NCI-H1417 (cell line): ENCODE data around the gene NTRK2.
"Not testable (repeated sequence)": the region's sequence is repeated elsewhere in the genome, so short reads cannot be mapped to it uniquely, and the experiment has no call there.

Experiments
- DNase-seq, 3 experiments: peaks; one replicate each; lab custom pipeline; 2025; lab: John Stamatoyannopoulos, UW

NTRK2 gene

GRCh38 chr9:84893419-84894128 lies 224.0 kb downstream of the NTRK2 start:
- no peak for DNase-seq

- peak in 2 of 3 experiments; percentile 28 to 56 for DNase-seq
Measured at GRCh38 chr9:84894859-84895258, 225.3 kb downstream of the NTRK2 start.

- DNase-seq = peak in 1 of 3 experiments; percentile 47
Measured at GRCh38 chr9:84897362-84898094, 228.0 kb downstream of the NTRK2 start.

DNA sequence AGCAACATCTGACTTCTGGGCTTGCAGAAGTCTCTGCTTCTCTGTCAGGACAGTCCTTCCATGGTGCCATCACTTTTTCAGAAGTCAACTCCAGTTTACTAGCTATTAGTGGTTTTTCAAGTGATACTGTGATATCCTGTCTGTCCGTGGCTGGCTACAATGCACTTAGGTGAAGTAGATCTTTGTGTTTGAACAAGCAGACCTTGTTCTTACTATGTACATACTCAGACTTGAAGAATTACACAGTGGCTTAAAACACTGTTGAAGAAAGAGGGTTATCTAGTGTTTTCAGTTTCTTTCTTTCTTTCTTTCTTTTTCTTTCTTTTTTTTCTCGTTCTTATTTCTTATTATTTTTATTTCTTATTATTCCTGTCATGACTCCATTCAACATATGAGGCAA lies 228.7 kb downstream of the NTRK2 start:
- no peak for DNase-seq

DNA sequence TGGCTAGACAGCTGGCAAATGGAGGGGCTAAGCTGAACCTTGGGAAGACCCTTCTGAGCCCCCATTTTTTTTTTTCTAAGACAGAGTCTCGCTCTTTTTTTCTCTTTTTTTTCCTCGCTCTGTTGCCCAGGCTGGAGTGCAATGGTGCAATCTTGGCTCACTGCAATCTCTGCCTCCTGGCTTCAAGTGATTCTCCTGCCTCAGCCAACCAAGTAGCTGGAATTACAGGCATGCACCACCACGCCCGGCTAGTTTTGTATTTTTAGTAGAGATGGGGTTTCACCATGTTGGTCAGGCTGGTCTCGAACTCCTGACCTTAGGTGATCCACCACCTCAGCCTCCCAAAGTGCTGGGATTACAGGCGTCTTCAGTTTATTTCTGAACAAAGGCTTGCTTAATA lies 229.1 kb downstream of the NTRK2 start:
- DNase-seq = not testable (repeated sequence)

- no peak for DNase-seq
Measured at GRCh38 chr9:84899326-84899725, 229.8 kb downstream of the NTRK2 start.

DNA sequence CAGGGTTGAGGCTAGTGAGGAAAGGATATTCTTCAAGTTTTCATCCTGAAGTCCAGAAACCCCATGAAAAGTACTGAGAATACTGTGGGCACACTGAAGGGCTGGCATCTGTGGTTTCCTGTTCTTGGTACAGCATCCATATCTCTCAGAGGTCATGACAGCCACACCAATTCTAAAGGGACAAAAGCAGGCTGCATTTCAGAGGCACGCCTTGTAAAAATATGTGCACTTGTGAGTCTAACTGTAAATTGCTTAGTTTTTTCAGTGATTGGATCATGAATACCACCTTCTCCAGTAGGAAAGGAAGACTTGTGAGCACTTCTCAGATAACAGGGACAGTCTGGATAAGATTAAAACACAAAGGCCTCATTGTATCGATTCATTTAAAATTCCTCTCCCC lies 230.9 kb downstream of the NTRK2 start:
- DNase-seq = no peak

- no peak for DNase-seq
Measured at GRCh38 chr9:84903963-84904362, 234.4 kb downstream of the NTRK2 start.

DNA sequence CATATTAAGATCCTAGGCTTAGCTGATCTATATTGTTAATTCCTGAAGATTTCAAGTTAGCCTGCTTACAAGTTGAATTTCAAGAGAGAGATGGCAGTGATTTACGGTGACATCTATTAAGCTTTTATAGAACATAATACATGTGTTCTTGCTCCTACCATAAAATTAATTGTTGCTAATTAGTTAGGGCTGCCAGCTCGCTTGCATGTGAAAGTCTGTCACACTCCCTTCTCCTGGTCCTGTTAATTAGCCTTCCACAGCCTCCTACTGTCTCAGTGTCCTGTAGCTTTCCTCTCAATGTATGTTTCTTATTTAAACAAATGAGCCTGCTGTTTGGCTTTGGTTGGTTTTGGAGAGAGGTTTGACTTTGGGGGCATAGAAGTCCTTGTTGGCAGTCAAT lies 247.2 kb downstream of the NTRK2 start:
- DNase-seq = peak in 2 of 3 experiments; percentile 40 to 79

DNA sequence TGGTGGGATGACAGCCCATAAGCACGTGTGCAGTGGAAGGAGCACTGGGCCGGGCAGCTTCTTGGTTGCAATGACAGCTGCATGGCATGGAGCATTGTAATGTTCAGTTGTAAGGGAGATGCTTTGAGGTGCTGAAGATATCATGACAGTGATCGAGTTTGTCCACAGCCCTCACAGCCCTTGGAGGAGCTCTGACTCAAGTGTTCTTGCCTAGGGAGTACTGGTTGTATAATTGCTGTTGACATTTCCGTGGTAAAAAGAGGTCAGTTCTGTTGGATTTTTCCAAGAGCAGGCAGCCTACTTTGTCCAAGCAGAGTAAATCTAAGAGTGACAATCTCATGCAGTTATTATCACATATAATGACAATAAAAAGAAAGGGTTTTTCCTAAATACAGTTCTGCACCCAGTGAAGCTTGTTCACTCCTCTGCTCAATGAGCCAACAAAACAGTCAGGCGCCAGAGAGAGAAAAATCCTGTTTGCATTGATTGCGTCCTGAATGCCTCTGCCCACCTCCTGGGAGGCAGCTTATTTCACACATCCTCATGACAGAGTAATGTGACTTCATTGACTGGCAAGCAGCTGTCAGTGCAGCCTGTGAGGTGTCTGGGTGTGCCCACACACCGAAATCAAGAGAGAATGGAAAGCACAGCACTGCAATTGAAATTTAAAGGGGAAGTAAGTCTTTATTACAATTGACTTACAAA lies 248.0 kb downstream of the NTRK2 start:
- peak in 2 of 3 experiments; percentile 77 to 94 for DNase-seq

GRCh38 chr9:84919440-84919839 lies 249.9 kb downstream of the NTRK2 start:
- peak in 1 of 3 experiments; percentile 16 for DNase-seq

DNA sequence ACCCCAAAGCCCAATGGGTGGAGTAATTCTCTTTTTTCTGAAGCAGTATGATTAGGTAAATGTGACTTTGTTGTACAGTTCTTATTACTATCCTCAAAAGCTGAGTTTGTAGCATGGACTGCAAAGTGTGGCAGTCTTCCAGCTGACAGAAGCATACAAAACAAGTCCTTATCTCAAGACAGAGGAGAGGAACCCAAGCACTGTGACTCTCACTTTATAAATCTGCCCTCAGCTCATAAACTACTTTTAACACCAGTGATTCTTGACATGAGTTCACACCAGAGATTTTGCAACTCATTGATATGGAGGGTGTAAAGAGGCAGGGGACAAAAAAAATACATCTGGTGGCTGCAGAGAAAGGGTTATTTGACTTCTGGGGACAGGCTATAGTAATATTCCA lies 251.6 kb downstream of the NTRK2 start:
- no peak for DNase-seq

- no peak for DNase-seq
Measured at GRCh38 chr9:84922051-84922450, 252.5 kb downstream of the NTRK2 start.

GRCh38 chr9:84924266-84924665 lies 254.7 kb downstream of the NTRK2 start:
- peak in 2 of 3 experiments; percentile 12 to 51 for DNase-seq

DNA sequence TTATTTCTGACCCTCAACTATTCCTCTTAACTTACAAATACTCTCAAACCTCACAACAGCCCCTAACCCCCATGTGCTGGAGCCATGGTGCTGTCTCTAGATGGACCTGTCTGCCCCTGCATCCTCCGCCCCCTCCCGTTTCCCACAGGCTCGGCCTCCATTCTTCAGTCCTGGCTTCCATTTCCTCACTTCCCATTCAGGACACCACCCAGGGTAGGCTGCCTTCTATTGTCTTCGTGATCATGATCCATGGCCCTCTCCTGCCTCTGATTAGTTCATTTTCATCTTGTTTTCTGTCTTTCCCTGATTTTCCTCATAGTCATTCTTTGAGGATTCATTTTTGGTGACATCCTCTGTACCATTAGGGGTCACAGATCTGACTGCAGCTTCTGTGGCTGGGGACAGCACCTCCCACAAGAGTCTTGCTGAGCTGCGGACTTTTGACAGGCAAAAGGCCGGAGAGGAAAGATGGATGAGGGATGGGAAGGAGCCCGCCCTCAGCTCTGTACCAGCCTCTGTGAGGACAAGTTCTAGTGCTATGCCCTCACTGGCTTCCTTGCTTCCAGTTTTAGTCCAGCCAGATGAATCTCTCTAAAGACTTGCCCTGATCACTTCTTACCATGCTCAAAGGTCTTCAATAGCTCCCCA lies 255.8 kb downstream of the NTRK2 start:
- DNase-seq = no peak

DNA sequence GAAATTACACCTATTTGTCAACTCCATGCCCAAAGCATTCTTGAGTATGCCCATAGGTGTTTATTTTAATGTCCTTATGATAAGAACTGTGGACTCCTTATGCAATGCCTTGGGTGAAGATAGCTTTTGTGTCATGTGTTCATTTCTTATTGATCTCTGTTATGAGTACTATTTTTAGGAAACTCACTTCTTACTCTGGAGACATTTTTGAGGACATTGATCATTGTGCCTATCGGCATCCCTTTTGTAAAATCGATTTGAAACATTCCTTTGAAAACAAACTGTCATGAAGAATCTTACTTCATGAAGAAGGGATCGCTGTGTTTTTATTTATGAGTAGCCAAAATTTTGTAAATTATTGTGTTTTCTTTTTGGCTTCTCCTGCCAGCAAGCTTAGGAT lies 257.3 kb downstream of the NTRK2 start:
- no peak for DNase-seq

- no peak for DNase-seq
Measured at GRCh38 chr9:84928419-84928818, 258.9 kb downstream of the NTRK2 start.

DNA sequence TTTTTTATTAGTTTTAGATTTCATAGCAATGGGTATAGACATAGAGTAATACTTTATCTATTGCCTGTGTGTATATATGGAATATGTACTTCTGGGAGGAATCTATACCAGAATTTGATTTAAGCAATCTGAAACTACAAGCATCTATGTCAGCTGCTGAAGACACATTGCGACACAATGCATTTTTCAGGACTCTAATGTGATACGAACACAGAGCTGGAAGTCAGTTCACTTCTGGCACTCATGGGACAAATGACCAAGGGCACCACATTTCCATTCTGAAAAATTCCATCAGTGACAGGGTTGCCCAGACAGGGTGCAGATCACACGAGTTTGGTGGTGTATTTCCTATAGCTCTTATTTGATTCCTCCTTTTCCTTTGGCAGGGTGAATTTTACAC lies 259.5 kb downstream of the NTRK2 start:
- DNase-seq = no peak

GRCh38 chr9:84932915-84933527 lies 263.5 kb downstream of the NTRK2 start:
- no peak for DNase-seq

- DNase-seq = no peak
Measured at GRCh38 chr9:84935528-84936117, 266.1 kb downstream of the NTRK2 start.

DNA sequence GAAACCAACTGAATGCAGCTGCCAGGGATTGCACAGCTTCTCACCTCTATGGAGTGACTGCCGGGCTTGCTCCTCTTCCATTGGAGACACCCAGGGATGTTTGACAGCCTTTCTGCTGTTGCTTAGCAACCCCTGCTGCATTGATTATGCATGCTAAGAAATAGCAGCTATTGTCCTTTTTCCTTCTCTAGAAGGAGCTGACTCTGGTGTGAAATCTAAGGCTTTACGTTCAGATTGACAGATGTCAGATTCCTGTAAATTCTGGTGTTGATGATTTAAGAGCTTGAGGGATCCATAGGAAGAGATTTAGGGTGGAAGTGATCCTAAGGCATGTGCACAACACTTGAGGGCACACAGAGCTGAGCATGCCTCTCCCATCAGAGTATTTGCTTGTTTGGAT lies 267.7 kb downstream of the NTRK2 start:
- DNase-seq = peak in 2 of 3 experiments; percentile 58 to 79
